GM19467 (cell line): ENCODE data around the gene TCHH.

ENCODE experiments used
- ATAC-seq: cut with Tn5 transposase; IDR thresholded peaks from one replicate; pipeline ENCODE4 v1.9.1; 2021; ENCODE audit warnings: mild to moderate bottlenecking, moderate library complexity; ENCODE audit not compliant: unreplicated experiment

TCHH gene

DNA sequence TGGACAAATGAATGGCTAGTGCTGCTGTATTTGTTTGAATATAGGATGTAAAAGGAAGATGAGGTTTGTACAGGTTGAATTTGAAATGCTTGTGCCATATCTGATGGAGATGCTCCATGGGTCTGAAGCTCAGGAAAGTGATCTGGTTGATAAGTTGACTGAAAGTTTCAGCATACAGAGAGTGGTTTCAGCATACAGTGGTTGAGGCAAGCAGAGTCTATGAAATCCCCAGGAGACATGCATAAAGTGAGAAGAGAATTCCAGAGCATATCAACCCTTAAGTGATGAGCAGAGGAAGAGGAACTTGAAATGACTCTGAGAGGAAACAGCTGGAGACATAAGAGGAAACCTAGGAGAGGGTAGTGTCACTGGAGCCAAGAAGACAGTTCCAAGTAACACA lies 48.1 kb downstream of the TCHH start:
- ATAC-seq, result no peak

- ATAC-seq, result no peak
Observed at GRCh38 chr1:152061952-152062351, 53.3 kb downstream of the TCHH start.
